Measurements from ENCODE around the gene PICALM. TPM values are rescaled to one million over a fixed set of nuclear protein-coding genes. Genes with fewer than 3 reads are reported as not detected.
A peak's percentile ranks its signal among the peaks of the same experiment; 100 is the strongest.

PICALM gene
- total and polyA plus RNA-seq, 2 of the 4 experiments (the other 2 are of a cell fraction) = 235 to 453 TPM

- TF ChIP-seq CTCF (conservative IDR thresholded peaks at IDR 0.05; ENCODE audit: low read depth, low read length) = no peak
- TF ChIP-seq MAZ (IDR thresholded peaks at IDR 0.05; ENCODE audit: borderline replicate concordance, low read depth, low read length) = no peak
- TF ChIP-seq RCOR1 (IDR thresholded peaks at IDR 0.05; ENCODE audit: insufficient replicate concordance, low read length) = no peak
- no peak for TF ChIP-seq BHLHE40 (IDR thresholded peaks at IDR 0.05; ENCODE audit: low read depth, low read length)
Measured at GRCh38 chr11:85946221-85946620, 122.7 kb downstream of the PICALM start (continued).

- Histone ChIP-seq H3K9ac (ENCODE audit: low read depth, low read length) (no peak overlapping the region), H2BK20ac (ENCODE audit: low read depth, low read length) (no peak overlapping the region), H3K27me3 (ENCODE audit: control insufficient read depth, insufficient read depth, low read length) (no peaks in the 10 kb centered on the region), H3K4me2 (ENCODE audit: low read depth, low read length) (no peak overlapping the region), H2AK5ac (ENCODE audit: low read depth, low read length) (no peak overlapping the region), H3K9me1 (ENCODE audit: insufficient read depth, low read length) (peaks cover 5% of the 10 kb centered on the region), H3K23ac (ENCODE audit: low read depth, low read length) (0 out of 2 replicates have a peak overlapping the region, but pooled peaks have one; percentile 6), H2BK120ac (ENCODE audit: low read depth, low read length) (no peak overlapping the region), H2BK5ac (ENCODE audit: low read depth, low read length, poor library complexity, severe bottlenecking) (no peak overlapping the region), H3K27ac (ENCODE audit: insufficient read depth, low read length) (no peak overlapping the region), H2AK9ac (replicated peaks; ENCODE audit: low read depth, low read length, poor library complexity) (no peak overlapping the region), H4K20me1 (ENCODE audit: insufficient read depth, low read length) (peaks cover 4% of the 10 kb centered on the region; the same call in 1 of the 2 replicates), H4K91ac (ENCODE audit: insufficient read depth, low read depth, low read length) (no peak overlapping the region), H3K56ac (ENCODE audit: extremely low read depth, insufficient read depth, low read length) (no peak overlapping the region), H2BK15ac (ENCODE audit: low read depth, low read length) (no peak overlapping the region), H3K18ac (ENCODE audit: low read depth, low read length) (no peak overlapping the region), H3K9me3 (ENCODE audit: control insufficient read depth, insufficient read depth, low read length) (no peaks in the 10 kb centered on the region), H3K4me3 (ENCODE audit: insufficient read depth, low read depth, low read length) (no peak overlapping the region), H2AFZ (replicated peaks; ENCODE audit: low read length, poor library complexity) (no peak overlapping the region), H4K5ac (ENCODE audit: low read depth, low read length) (no peak overlapping the region), H3K14ac (replicated peaks; ENCODE audit: low read depth, low read length) (no peak overlapping the region), H3K4me1 (ENCODE audit: control insufficient read depth, insufficient read depth, low read length) (peaks cover 14% of the 10 kb centered on the region), H3K4ac (ENCODE audit: low read depth, low read length) (peak overlapping the region; percentile 7; the same call in 1 of the 2 replicates), H3K36me3 (ENCODE audit: control insufficient read depth, insufficient read depth, low read length) (no peaks in the 10 kb centered on the region), H4K8ac (ENCODE audit: low read depth in 2 of 2, low read length in 2 of 2) (no peak overlapping the region), H3K79me1 (ENCODE audit: low read depth in 1 of 2, low read length in 2 of 2) (0 out of 4 replicates have a peak, but pooled peaks cover 0 to 3% of the 10 kb centered on the region in 2 experiments)
- CTCF ChIA-PET = interaction anchor here (0.7 to 1.3 kb wide), 4 partner anchors 91 to 276 kb away, joined by 3 to 4 read pairs (median 3); partner anchors contain the start of gene CCDC83
- no peak for DNase-seq
- no TSS peak for BruUV-seq (replicated peaks)
- intact Hi-C loops (cut with micrococcal nuclease) (no loop called here), in situ Hi-C loops (cut with MboI; ENCODE audit: low sequenced_read_pairs) (no loop called here), dilution Hi-C loops (cut with HindIII; ENCODE audit: low sequenced_read_pairs, unreplicated experiment) (no loop called here)
- POLR2A ChIA-PET (ENCODE audit: unreplicated experiment) = interaction anchor here (0.7 kb wide), 1 partner anchor 70 kb away, joined by 3 read pairs; no protein-coding TSS in a partner anchor
- ATAC-seq (ENCODE audit: low read depth) = no peak; the same call in 1 of the 2 replicates
- TF ChIP-seq BHLHE40 (IDR thresholded peaks at IDR 0.05; ENCODE audit: low read depth, low read length) (no peak), CEBPB (IDR thresholded peaks at IDR 0.05; ENCODE audit: low read depth, low read length) (peak; percentile 44; the same call in 1 of the 2 replicates)
Measured at GRCh38 chr11:85945788-85946187, 123.1 kb downstream of the PICALM start.

All from IMR-90 (cell line).